ENCODE results near the gene TNFAIP8L2.

GRCh38 chr1:151165738-151166504 is 9.5 kb downstream of the TNFAIP8L2 start, which contains the start of the genes LYSMD1 and SCNM1:
- TF ChIP-seq POLR2A (IDR thresholded peaks at IDR 0.05) = peak; percentile 27 to 30
- peak in 1 of 4 experiments; percentile 32 for TF ChIP-seq CTCF (IDR thresholded peaks at IDR 0.05)
- TF ChIP-seq POLR2AphosphoS5 (IDR thresholded peaks at IDR 0.05) = peak; percentile 84 to 96 (median 90)

All from sigmoid colon (tissue), 4 donors.